NCI-H2196 (cell line): Measurements from ENCODE around the gene TRDN.
"Not testable (repeated sequence)": the region's sequence is repeated elsewhere in the genome, so short reads cannot be mapped to it uniquely, and the experiment has no call there.

Experiments used
- DNase-seq: peaks from one replicate; lab custom pipeline; 2025; ENCODE audit not compliant: unreplicated experiment; lab: John Stamatoyannopoulos, UW

Gene TRDN

GRCh38 chr6:123316733-123317323 lies 319.9 kb downstream of the TRDN start:
- DNase-seq, result peak; percentile 21

- not testable (repeated sequence) for DNase-seq
These were observed 322.3 kb downstream of the TRDN start for GRCh38 chr6:123314459-123314858.

- DNase-seq, result no peak
These were observed 327.6 kb downstream of the TRDN start for GRCh38 chr6:123309130-123309529.

- DNase-seq, result no peak
These were observed 330.4 kb downstream of the TRDN start for GRCh38 chr6:123306334-123306733.

- no peak for DNase-seq
These were observed 341.1 kb downstream of the TRDN start for GRCh38 chr6:123295672-123296071.

GRCh38 chr6:123295181-123295580 lies 341.6 kb downstream of the TRDN start:
- DNase-seq, result no peak

GRCh38 chr6:123288649-123289048 lies 348.1 kb downstream of the TRDN start:
- no peak for DNase-seq

- DNase-seq, result no peak
These were observed 360.2 kb downstream of the TRDN start for GRCh38 chr6:123276546-123276980.

GRCh38 chr6:123263981-123264380 lies 372.8 kb downstream of the TRDN start:
- no peak for DNase-seq

- no peak for DNase-seq
These were observed 396.1 kb downstream of the TRDN start for GRCh38 chr6:123240626-123241025.

- DNase-seq, result no peak
These were observed 403.4 kb downstream of the TRDN start for GRCh38 chr6:123233336-123233735.

- DNase-seq, result not testable (repeated sequence)
These were observed 409.0 kb downstream of the TRDN start for GRCh38 chr6:123227789-123228188.

GRCh38 chr6:123226398-123226797 lies 410.4 kb downstream of the TRDN start:
- no peak for DNase-seq

GRCh38 chr6:123224077-123224476 lies 412.7 kb downstream of the TRDN start:
- no peak for DNase-seq

- DNase-seq, result no peak
These were observed 413.3 kb downstream of the TRDN start for GRCh38 chr6:123223461-123223860.

GRCh38 chr6:123215211-123215610 lies 421.5 kb downstream of the TRDN start:
- DNase-seq, result no peak

- DNase-seq, result no peak
These were observed 422.3 kb downstream of the TRDN start for GRCh38 chr6:123214433-123214832.

- DNase-seq, result no peak
These were observed 422.8 kb downstream of the TRDN start for GRCh38 chr6:123213921-123214320.

GRCh38 chr6:123211777-123212545 lies 424.8 kb downstream of the TRDN start:
- DNase-seq, result no peak

GRCh38 chr6:123210645-123211044 lies 426.1 kb downstream of the TRDN start:
- no peak for DNase-seq

- DNase-seq, result no peak
These were observed 428.7 kb downstream of the TRDN start for GRCh38 chr6:123207967-123208510.

- no peak for DNase-seq
These were observed 432.8 kb downstream of the TRDN start for GRCh38 chr6:123203928-123204327.
